ENCODE results near the gene NFE2.

DNA sequence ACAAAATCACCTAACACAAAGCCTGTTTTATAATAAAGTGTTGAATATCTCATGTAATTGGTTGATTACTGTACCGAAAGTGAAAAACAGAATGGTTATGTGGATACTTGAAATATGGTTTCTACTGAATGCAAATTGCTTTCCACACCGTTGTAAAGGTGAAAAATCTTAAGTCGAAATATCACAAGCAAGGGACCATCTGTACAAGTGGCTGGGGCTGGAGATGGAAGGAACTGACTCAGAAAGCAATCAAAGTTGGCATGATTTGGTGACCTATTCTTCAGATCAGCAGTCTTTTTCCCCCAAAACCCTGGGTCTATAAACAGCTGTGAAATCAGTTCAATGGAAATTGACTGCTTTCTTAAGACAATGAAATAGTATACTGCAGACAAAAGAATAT, 24.4 kb downstream of the NFE2 start:
- TF ChIP-seq, protein P1, sequence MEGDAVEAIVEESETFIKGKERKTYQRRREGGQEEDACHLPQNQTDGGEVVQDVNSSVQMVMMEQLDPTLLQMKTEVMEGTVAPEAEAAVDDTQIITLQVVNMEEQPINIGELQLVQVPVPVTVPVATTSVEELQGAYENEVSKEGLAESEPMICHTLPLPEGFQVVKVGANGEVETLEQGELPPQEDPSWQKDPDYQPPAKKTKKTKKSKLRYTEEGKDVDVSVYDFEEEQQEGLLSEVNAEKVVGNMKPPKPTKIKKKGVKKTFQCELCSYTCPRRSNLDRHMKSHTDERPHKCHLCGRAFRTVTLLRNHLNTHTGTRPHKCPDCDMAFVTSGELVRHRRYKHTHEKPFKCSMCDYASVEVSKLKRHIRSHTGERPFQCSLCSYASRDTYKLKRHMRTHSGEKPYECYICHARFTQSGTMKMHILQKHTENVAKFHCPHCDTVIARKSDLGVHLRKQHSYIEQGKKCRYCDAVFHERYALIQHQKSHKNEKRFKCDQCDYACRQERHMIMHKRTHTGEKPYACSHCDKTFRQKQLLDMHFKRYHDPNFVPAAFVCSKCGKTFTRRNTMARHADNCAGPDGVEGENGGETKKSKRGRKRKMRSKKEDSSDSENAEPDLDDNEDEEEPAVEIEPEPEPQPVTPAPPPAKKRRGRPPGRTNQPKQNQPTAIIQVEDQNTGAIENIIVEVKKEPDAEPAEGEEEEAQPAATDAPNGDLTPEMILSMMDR (IDR thresholded peaks at IDR 0.05 in 4 of 5, conservative IDR thresholded peaks at IDR 0.05 in 1 of 5): no peak
- no peak for TF ChIP-seq POLR2A (IDR thresholded peaks at IDR 0.05)
